SHP77 (cell line): ENCODE results near the gene LMNB1.
"Not testable (repeated sequence)": the region's sequence is repeated elsewhere in the genome, so short reads cannot be mapped to it uniquely, and the experiment has no call there.

ENCODE experiments used
- DNase-seq, 2 experiments: peaks; one replicate each; lab custom pipeline; 2025; lab: John Stamatoyannopoulos, UW

LMNB1 gene

GRCh38 chr5:126826619-126827215 is 49.8 kb downstream of the LMNB1 start:
- no peak for DNase-seq

- no peak for DNase-seq
Observed at GRCh38 chr5:126829098-126829497, 52.2 kb downstream of the LMNB1 start.

DNA sequence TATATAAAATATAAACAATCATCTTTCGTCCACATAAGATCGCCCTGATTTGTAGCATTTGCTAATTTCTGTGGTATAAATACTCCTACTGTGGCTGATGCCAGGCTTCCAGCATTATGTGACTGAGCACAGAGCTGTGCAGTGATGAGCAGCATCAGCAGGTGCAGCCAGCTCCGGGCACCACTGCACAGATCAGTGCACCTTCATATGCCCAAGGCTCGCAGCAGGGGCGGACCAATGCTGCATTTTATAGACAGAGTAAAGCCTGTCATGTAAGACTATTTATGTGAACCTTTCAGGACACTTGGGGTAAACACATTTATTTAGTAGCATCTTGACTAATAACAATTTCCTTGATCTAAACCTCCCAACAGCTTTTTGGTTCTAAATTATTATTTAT is 53.1 kb downstream of the LMNB1 start:
- no peak for DNase-seq

GRCh38 chr5:126831156-126831555 is 54.2 kb downstream of the LMNB1 start:
- no peak for DNase-seq

- DNase-seq, result no peak
Observed at GRCh38 chr5:126836778-126837177, 59.8 kb downstream of the LMNB1 start.

DNA sequence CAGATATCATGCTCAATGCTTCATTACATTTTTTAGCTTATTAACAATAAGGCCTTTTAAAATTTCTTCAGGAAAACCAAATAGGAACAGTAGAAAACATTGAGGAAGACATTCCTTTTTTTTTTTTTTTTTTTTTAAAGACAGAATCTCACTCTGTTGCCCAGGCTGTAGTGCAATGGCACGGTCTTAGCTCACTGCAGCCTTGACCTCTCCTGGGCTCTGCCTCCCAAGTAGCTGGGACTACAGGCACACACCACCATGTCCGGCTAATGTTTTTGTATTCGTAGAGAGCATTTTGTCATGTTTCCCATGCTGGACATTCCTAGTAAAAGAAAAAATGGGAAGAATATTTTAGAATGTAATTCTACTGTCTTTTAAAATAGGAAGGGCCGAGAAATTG is 60.3 kb downstream of the LMNB1 start:
- DNase-seq, result no peak

GRCh38 chr5:126837906-126838539 is 61.1 kb downstream of the LMNB1 start:
- no peak for DNase-seq

DNA sequence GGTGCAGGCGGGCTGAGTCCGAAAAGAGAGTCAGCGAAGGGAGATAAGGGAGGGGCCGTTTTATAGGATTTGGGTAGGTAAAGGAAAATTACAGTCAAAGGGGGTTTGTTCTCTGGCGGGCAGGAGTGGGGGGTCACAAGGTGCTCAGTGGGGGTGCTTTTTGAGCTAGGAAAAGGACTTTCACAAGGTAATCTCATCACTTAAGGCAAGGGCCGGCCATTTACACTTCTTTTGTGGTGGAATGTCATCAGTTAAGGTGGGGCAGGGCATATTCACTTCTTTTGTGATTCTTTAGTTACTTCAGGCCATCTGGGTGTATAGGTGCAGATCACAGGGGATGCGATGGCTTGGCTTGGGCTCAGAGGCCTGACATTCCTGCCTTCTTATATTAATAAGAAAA is 62.5 kb downstream of the LMNB1 start:
- DNase-seq, result not testable (repeated sequence)

DNA sequence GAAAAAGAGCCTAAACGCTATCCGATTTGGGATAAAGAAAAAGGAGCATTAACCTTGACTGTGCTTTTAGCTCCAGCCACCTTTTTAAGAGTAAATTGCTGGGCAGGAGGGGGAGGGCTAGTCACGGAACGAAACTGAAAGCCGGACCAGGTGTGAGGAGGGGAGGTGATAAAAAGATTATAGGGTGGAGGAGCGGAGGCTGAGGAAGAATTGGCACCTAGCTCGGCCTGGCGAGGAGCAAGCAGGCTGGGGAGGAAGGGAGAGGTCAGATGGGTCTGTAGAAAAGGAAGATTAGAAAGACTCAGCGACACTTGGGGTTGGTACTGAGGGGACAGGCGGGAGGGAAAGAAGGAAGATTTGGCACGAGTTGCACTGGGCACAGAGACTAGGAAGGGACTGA is 66.4 kb downstream of the LMNB1 start:
- not testable (repeated sequence) for DNase-seq

- not testable (repeated sequence) for DNase-seq
Observed at GRCh38 chr5:126845470-126846070, 68.6 kb downstream of the LMNB1 start.

- DNase-seq, result no peak
Observed at GRCh38 chr5:126846344-126846743, 69.4 kb downstream of the LMNB1 start.

GRCh38 chr5:126846744-126847455 is 70.0 kb downstream of the LMNB1 start:
- DNase-seq, result no peak

DNA sequence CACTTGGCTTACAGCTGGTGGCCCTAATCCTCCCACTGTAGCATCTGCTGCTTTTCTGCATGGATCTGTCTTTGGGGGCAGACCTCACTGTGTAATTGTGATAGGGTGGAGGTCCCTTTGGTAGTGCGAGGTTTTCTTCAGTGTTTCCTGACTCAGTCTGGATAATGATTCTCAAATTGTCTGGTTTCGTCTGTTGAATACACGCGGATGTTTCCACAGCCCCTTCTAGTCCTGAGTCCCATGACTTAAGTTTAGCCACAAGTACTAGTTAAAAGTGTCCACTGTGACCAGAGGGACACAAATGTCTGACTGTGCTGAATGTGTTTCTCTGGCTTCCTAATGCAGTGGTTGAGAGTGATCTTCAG is 70.5 kb downstream of the LMNB1 start:
- DNase-seq, result no peak

- no peak for DNase-seq
Observed at GRCh38 chr5:126847826-126848251, 70.9 kb downstream of the LMNB1 start.

GRCh38 chr5:126848253-126848652 is 71.3 kb downstream of the LMNB1 start:
- DNase-seq, result no peak

GRCh38 chr5:126849101-126849678 is 72.3 kb downstream of the LMNB1 start:
- no peak for DNase-seq

DNA sequence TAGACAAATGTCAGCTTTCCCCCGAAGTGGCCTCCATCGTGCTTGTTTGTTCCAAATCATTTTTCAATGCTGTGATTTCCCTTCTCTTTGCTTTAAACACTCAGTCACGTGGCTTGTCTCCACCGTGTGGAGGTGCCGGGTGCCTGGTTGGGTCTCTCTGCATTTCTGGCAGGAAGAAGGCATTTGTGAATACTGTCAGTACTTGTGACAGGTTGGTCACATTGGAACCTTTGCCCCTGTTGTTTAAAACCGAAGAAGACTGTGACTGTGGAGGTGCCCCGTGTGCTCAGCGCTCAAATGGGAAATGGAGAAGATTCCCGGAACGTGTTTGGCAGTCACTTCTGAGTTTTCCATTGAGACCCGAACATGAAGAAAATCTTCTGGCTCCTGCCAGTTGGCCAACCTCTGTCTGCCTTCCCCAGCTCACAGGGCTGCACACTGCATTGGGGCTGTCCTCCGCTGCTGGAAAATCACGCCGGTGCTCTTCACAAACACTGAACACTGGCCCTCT is 74.6 kb downstream of the LMNB1 start:
- DNase-seq, result no peak

DNA sequence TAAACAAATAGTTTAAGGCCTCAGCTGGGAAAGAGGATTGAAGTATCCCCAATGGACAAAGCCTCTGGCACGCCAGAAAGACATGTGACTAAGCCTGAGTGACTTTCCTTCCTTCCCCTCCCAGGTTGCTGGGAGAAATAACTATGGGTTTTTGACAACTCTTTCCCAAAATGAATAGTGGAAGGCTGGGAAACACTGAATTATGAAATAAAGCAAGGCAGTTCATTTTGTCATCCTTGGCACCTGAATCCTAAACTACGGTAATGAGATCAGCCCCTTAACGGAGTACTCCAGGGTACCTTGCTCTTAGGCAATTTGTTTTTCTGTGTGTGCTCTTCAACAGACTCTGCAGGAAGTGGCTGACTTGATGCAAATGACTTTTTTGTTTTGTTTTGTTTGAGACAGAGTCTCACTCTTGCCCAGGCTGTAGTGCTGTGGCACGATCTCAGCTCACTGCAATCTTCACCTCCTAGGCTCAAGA is 75.2 kb downstream of the LMNB1 start:
- no peak for DNase-seq

DNA sequence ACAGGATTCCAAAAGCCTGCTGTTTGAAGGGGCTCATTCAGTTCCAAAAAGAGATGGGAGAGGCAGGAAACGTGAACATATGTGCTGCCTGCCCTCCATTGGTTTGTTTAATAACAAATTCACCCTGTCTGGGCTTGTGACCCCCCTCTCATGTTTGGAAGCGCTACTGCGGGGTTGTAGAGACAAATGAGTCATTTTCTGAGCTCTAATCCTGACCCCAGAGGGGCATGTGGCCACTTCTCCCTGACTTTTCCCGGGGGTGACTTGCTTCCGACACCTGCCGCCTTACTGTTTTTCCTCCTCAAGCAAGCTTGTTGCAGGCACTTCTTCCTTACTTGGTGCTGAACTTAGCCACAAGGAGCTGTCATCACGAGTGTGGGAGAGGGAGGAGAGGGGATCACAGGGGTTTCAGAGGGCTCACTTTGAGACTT is 75.9 kb downstream of the LMNB1 start:
- no peak for DNase-seq

- DNase-seq, result not testable (repeated sequence)
Observed at GRCh38 chr5:126853541-126854307, 76.8 kb downstream of the LMNB1 start.

DNA sequence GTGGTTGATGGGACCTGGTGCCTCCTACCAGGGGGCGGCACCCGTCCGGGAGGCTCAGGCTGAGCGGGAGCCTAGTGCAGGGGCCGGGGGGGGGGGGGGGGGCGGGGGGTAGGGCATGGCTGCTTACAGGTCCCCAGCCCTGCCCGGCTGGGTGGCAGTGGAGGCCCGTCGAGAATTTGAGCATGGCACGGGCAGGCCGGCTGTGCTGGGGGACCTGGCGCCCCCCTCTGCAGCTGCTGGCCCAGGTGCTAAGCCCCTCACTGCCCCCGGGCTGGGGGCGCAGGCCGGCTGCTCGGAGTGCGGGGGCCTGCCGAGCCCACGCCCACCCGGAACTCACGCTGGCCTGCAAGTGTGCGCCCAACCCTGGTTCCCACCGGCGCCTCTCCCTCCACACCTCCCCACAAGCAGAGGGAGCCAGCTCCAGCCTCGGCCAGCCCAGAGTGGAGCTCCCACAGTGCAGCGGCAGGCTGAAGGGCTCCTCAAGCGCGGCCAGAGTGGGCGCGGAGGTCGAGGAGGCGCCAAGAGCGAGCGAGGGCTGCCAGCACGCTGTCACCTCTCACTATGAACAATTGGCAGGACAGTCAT is 77.7 kb downstream of the LMNB1 start:
- DNase-seq, result no peak
